Stimulated activated CD8-positive, alpha-beta memory T cell treated with anti-CD3 and anti-CD28 coated beads, Interleukin-7, amount 100 ng/mL, for 4 hours (primary cell): ENCODE data around the gene PRDM7.
A peak's percentile ranks its signal among the peaks of the same experiment; 100 is the strongest.
"Not testable (repeated sequence)": the region's sequence is repeated elsewhere in the genome, so short reads cannot be mapped to it uniquely, and the experiment has no call there.

ENCODE experiments used
- DNase-seq, 2 donors: peaks; one replicate each; pipeline ENCODE4 v3.0.0-alpha.2; 2020; ENCODE audit warnings: low read depth in 2 of 2

Gene PRDM7

DNA sequence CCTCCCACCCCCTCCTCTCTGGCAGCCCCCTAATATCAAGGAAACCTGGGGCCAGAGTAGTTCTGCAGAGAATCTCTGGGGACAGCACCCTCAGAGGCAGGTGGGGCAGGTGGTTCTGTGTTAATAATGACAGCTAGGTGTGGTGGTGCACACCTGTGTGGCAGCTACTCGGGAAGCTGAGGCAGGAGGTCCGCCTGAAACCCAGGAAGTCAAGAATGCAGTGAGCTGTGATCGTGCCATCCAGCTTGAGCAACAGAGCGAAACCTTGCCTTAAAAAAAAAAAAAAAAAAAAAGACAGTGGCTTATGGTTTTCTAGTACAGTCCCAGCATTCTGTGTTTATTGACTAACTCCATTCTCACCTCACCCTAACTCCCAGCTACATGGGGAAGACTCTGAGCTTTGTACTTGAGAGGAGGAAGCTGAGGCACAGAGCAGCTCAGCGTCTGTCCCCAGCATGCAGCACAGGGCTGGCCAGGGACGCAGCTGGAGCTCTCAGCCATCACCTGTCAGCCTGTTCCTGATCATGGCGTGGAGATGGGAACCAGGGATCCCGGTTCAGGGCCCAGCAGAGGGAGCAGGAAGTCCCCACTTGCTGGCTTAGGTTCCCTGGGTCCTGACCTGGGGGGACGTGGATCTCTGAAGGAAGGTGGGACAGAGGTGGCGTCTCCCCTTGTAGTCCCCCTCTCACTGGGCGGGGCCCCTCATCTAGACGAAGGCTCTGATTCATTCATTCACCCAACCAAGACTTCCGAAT lies 64.0 kb downstream of the PRDM7 start:
- no peak for DNase-seq

DNA sequence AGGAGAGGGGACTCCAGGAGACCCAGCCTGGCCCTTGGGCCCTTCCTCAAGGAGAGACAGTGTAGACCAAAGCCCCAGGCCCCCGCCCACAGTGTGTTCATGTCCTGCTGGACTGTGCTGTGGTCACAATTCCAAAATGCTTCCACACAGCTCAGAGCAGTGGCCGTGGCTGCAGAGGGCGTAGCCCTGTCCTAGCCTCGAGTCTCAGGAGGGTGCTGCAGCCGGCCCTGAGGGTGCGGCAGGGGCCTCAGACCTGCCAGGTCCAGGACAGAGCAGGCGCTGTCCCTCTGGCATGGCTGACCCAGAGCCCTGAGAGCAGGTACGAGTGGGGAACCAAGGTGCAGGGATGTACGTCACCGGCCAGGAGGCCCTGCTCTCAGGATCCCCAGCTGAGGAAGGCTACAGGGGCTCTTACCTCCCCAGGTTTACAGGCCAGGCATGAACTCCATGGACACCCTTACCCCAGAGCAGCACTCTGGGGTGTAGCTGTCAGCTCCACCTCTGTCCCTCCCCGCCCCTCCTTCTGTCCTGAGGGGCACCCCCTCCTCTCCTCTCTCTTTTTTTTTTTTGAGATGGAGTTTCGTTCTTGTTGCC lies 65.1 kb downstream of the PRDM7 start:
- no peak for DNase-seq

DNA sequence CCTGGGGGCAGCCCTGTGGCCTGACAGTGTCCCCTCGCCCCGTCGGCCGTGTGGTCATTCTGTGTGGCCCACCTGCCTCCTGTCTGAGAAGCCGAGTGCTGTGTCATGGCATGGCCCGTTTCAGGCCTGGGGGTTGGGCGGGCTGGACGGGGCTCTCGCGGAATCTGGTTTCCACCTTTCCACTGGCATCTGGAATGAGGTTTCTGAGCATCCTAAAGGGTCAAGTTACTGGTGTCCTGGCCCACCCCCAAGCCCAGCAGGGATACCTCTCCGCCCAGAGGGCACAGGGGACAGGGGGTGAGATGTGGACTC lies 65.7 kb downstream of the PRDM7 start:
- DNase-seq = no peak

DNA sequence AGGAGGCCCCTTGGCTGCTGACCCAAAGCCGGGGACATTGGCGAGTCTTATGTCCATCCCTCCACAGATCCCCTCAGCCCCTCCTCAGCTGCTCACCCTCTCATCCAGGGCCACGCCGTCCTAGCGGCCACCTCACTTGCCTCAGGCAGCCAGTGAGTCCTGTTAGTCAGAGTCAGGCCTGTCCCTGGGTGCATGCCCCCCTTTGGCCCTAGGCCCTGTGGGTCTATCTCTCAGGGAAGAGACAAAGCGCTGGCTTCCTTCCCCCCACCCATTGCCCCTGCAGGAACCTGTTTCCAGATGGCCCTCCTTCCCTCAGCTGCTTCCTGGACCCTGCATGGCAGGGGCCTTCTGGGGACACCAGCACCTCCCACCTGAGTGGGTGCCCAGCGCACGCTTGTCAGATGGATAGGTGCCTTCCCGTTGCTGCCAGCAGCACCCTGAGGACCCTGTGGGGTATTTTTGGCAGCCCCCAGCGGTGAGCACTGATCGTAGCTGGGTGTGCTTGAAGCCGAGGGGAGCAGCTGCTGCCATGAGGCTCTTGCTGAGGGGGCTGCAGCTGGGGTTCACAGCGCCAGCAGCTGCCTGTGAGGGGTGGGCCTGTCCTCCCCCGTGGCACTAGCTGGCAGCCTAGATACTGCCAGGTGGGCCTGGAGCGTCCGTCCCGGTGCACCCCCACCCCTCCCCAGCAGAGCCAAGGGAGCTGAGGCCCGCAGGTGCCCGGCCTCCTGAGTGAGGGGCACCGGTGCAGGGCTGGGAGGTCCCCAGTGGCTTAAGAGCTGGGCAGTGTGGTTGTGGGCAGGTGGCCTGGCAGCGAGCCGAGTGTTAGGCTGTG lies 66.2 kb downstream of the PRDM7 start:
- no peak for DNase-seq

DNA sequence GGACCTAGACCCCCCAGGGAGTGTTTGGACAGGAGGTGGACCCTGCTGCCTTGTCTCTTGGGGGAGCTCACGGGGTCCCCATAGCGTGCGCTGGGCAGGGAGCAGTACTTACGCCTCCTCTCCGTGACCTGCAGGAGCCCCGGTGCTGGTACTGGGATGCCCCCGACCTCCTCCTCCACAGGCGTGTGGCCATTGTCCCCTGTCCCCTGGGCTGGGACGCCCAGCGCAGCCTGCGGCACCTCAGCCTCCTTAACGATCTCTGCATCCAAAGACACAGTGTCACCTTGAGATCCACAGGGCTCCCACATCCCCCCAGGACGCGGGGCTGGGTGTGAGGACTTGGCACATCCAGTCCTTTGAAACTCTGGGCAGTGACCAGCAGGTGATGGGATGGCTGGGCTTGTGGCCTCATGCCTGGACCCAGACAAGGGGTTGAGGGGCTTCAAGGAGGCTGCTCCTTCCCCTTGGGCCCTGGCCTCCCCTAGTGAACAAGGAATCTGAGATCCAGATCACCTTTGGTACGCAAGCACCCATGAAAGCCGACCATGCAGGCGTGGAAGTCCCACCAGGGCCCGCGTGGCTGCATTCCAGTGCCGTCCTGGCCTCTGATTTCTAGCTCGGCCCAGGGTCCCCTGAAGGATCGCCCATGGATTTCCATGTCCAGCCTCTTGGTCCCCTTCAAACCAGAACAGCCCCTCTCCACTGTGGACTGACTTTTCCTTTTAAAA lies 67.8 kb downstream of the PRDM7 start:
- no peak for DNase-seq

DNA sequence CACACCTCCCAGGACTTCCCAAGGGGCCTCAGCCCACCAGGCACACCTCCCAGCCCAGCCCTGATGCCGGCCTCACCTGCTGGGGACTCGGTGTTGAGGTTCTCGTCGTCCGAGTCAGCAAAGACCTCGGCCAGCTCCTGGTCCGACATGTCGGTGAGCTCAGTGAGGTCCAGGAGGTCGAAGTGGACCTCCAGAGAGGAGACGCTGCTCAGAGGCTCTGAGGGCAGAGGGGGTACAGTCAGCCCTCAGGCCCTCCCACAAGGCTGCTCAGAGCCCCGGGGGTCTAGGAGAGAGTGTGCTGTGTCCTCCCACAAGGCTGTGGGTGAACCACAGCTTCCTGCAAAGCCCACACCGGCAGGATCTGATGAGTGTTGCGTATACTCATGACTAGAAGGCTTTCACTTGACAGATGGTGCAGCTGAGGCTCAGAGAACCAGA lies 68.4 kb downstream of the PRDM7 start:
- DNase-seq = peak; percentile 71 to 74

DNA sequence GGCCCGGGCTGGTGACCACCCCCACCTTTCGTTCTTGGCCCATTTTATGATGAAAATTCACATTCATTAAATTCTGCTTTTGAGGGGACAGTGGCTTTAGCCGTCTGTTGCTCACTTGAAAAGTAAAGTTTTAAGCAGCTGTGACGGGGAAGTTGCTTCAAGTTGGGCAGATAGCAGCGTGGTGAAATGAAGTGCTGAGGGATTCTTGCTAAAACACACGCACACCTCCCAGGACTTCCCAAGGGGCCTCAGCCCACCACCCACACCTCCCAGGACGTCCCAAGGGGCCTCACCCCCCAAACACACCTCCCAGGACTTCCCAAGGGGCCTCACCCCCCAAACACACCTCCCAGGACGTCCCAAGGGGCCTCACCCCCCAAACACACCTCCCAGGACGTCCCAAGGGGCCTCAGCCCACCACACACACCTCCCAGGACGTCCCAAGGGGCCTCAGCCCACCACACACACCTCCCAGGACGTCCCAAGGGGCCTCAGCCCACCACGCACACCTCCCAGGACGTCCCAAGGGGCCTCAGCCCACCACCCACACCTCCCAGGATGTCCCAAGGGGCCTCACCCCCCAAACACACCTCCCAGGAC lies 69.4 kb downstream of the PRDM7 start:
- DNase-seq = not testable (repeated sequence)

DNA sequence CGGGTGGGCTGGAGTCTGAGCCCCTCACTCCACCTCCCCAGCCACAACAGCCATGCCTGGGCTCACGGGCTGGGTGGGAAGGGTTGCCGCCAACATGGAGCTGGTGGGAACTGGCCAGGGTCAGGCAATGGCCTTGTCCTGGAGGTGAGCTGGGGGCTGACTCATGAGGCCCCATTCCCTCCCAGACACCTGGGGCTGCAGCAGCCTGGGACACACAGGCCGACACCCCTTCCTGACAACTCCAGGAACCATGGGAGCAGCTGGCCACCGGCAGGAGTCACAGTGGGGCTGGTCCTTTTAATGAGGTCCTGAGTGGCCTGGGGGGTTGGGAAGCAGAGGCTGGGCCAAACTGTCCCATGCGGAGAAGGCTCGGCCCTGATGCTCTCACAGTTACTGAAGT lies 70.1 kb downstream of the PRDM7 start:
- DNase-seq = no peak
